RPMI8226 (cell line): ENCODE data around the gene DCLK1.

Experiments
- DNase-seq: peaks from one replicate; pipeline ENCODE4 v3.0.0-alpha.2; 2015

Gene DCLK1

DNA sequence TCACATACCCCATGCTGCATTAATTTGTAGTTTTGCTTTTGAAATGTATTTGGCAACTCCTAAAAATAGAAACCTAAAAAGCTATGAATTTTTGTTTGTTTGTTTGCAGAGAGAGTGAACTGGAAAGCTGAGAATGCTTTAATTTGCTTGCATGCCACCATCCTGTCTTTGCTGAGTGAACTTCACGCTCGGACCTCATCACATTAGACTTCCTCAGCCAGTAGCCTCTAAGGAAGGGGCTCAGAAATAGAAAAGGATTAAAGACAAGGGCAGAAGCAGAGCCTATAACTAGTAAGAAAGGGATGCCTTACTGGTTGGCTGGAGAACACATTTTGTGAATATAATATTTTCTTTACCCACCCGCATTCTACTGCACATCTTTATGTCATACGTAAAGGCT, 275.1 kb downstream of the DCLK1 start:
- no peak for DNase-seq

DNA sequence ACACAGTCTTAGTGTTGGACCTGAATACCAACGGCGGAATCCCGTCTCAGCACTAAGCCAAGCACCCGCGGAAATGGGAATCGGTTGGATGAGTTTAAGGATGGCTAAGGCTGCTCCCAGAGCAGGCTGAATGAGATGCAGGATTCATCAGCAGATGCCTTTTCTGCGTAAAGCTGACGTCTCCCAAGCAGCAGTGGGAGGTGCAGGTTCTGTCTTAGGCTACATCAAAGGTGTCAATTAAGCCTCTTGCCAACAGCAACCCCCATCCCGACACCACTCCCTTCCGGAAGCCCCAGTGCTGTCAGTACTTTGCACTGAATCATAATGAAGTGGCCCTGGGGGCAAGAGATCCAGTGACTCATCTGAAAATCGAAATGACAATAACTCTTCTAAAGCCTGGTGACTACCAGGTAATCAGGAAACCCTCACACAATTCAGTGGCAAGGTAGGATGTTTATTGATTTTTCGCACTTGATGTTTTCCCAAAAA, 275.6 kb downstream of the DCLK1 start:
- DNase-seq = no peak

DNA sequence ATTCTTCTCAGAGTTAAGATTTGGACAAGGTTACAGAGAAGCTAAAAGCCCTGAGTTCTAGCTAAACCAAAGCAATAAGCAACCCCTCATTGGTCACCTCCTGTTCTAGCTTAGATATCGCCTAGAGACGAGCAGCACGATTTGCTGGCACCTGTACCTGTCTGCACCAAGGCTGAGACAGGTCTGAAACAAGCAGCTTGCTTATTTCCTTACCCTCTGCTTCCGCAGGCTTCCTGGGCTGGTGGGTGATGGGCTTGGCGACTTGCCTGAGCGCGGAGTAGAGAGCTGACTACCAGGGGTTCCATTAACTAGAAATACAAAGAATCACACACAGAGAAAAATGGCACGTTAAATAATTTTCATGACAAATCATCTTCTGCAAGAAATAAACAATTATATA, 276.9 kb downstream of the DCLK1 start:
- no peak for DNase-seq

DNA sequence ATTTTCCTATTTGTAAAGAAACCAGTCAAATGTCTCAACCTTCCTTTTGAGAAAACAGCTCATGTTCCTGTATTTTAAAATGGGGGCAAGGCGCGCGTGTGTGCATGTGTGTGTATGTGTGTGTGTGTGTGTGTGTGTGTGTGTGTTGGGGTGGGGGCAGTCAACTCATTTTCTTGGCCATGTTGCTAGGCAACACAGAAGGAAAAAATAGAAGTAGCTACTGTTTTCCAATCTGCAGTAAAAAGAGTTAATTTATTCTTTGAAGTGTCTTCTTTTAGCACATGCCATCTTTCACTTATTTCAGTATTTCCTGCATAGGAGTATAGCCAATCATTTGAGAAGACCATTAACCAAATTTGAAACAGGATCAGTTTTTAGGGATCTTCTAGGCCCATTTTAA, 279.3 kb downstream of the DCLK1 start:
- DNase-seq = no peak

DNA sequence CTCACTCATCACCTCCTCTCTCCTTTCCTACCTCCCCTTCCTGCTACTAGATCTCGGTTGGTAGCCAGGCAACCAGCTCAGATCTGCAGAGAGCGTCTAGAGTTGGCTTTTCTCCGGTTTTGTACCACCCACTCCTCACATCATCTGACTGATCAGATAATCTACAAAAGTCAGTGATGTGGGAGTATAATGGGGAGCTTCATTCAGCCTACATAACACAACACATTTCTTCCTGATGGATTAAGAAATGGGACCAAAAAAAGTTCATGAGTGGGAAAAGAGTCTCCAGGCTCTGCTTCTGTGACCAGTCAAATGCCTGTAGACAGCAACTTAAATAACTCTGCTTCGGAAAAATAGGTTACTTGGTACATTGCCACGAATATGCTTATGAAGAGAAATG, 279.8 kb downstream of the DCLK1 start:
- DNase-seq = no peak

DNA sequence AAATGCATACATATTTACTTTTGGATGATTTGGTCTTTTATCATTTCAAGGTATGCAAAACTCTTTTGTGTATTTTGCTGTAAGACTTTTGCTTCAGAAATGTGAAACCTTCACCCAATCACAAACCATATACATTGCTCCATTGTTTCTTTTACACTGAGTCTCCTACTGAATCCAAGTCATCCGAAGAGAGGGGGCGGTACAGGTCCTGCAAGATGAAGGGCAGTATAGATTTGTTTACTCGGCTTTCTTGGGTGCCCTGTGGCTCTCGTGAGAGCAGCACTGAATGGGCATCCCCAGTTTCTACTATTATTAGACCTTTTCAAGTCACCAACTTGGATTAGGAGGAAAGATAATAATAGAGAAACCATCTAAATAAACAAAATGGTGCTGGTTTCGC, 280.6 kb downstream of the DCLK1 start:
- DNase-seq = no peak

DNA sequence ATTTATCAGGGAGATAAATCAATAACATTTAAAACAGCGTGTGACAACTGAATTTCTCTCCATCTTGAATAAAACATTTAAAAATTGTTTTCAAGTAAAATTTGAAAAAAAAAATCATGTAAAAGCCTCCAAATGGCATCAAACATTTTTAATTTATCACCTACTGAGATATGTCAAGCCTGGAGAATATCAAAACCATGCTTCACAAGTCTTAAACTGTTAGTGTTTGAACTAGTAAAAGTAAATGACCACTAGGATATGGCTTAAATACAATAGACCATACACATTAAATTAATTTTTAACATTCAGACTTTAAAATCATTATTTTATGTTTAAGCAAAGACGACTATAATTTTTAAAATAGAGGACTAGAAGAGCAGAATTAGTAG, 281.9 kb downstream of the DCLK1 start:
- no peak for DNase-seq

DNA sequence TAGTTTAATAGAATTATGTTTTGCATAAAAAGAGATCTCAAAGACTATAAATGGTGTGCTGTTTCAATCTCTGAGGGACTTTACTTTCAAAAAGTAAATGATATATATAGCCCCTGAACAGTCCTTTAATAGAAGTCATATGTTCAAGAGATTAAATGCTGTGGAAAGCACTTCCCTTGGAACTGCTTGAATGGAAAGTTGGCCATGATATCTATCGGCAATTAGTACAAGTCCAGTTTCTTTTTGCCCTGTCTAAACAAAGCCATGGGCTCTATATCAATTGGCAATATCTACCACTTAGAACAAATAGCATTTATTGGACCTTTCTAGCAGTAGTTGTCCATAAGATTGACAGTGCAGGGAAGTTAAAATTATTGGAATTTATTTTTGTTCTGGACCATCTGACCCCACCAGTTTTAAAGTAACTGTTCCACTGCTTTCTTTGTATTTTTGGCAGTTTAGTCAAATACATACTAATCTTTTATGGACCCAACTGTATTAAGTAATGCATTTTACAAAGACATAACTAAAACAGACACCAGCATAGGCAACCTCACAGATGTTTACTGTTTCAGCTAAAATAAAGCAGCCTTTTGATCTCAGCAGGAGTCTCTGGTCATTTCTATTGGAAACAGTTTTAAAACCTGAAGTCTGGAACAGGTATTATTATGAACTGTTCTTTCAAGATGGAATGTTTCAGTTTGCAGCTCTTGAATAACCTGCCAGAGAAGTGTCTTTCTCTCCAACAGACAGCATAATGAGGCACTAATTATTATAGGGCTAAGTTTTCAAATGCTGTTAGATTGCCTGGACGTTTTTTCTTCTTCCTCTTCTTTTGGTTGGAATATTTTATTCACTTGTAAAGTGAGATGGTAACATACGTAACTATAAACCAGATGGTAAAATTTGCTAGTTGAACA, 282.6 kb downstream of the DCLK1 start:
- no peak for DNase-seq

DNA sequence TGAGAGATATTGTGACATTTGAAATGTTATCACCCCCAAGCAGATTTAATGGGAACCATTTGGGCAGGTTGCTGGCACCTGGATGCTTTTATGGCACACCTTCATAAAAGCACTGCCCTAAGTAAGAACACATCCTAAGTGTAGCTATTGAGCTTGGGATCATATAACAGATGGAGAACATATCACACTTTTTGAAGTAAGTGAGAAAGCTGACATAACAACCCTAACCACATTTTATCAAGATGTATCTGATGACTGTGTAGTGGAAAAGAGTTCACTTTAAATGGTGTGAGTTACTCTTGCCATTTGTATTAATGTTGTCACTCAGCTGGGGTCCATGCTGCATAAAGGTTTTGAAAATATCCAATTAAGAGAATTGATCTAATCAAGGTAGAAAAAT, 287.9 kb downstream of the DCLK1 start:
- no peak for DNase-seq

DNA sequence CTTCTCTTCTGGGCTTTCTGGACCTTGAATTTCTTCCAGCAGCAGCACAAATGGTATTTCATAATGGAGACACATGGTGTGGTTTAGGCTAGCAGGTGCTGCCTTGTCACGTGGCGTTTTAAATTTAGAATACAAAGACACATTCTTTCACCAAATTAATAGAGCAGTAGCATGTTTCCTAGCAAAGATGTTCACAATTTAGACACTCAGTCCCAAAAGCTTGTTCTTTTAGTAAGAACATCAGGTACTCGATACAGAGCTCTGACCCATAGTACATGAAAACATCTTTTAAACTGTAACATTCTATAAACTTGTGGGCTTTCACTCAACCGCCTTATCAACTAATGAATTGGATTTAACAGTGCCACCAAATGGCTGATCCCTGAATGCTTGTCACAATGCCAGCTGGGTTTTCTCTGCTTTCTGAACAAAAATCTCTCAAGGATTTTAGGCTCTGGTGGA, 290.1 kb downstream of the DCLK1 start:
- no peak for DNase-seq

DNA sequence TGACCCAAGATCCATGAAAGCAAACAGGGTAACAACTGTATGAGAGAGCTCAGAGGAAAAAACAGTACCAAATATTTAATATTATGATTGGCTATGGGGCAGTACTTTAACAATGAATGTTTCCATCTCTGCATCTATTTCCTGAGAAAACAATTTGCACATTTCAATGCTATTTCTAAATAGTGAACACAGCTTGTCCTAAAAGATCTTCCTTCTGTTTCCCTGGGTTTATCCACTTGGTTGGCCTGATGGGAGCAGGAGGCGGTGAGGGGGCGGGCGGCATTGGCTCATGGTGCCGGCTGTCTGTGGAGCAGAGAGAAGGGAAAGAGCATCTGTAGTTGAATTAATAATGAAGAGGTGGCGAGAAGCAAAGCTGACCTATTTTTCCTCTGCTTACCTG, 291.4 kb downstream of the DCLK1 start:
- DNase-seq = no peak

DNA sequence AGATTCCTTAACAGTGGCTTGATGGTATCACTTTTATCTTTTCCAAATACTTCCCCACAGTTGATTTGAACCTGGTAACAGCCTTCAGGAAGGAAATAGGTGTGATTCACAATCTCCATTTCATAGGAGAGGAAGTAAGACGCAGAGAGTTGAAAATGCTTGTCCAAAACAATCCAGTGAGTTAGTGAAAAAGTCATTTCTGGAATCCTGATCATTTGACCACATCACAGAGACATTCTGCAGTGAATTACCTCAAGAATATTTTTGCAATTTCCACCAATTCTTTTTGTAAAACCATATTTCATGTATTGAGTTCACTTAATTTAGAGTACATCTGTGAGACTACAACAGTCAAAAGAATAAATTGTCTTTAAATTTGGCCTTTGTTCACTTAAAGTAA, 292.8 kb downstream of the DCLK1 start:
- no peak for DNase-seq

DNA sequence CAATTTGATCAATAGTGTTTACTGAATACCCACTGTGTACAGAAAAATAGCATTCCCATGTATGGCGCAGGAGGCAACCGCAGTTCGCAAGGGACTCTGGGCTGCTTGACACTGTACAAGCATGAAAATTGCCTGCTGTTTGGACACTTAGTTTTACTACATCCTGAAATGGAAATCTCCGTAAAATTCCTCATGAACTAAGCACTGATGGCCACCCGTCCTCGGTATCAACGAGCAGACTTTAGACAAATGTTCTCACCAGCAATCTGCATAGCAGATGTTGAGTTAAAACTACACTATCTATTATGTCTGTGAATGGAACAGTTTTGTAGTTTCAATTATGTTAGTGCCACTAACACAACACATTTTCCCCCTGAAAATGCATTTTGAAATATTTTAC, 294.7 kb downstream of the DCLK1 start:
- no peak for DNase-seq

DNA sequence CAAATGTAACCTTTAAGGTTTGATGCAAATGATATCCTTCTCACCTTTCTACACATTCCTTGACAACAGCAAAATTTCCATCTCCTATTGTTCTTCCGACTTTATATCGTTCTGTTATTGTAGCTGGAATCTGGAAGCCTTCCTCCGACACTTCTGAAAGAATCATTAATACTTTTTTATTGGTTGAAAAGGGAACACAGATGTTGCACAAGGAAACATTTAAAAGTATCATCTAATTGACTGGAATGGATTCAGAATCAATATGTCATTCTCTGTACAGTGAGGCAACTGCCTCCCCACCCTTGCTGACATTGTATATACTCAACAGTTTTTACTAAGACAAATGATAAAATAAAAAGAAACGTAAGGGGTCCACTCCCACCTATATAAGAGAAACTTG, 295.2 kb downstream of the DCLK1 start:
- DNase-seq = no peak

DNA sequence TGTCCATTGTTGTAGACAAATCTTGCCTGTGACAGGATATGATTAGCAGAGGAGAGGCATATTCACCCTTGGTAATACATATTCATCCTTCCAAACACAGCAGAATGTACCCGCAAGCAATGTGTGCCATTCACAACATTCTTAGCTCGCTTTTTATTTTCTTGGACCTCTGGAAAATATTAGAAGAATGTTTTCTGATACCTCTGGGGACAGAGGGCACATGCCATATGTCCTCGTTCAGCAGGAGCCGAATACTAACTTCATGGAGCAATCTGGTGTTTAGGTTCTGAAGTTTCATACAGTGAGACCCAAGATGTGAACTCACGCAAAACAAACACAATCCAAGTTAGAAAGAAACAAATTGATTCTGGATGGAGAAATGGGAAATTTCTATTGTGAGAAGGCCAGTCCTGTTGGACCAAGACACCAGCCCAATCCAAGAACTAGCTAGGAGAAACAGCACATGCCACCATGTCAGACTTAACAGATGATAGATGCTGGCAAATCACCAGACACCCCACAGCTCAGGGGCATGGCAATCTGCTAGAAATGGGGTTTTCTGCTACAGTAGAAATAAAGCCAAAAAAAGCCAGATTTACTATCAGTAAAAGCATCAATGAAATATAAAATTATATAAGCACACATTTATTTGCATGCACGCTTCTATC, 297.4 kb downstream of the DCLK1 start:
- DNase-seq = no peak

DNA sequence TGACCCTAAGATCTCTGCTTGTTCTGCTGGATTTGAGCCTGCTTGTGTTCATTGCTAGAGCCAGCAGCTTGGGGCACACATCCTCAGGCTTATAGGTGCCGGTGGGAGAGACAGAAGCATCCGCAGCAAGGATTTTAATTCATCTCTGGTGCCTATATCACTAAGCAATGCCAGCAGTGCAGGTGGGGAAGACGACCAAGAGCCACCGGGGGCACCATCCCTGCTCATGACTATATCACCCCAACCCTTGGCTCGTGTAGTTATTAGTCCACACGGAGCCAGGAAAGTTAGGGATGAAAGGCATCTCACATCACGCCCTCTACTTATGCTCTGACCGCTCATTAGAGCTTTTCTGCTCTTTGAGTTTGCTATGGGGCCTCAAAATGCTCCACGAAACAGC, 298.2 kb downstream of the DCLK1 start:
- DNase-seq = no peak

DNA sequence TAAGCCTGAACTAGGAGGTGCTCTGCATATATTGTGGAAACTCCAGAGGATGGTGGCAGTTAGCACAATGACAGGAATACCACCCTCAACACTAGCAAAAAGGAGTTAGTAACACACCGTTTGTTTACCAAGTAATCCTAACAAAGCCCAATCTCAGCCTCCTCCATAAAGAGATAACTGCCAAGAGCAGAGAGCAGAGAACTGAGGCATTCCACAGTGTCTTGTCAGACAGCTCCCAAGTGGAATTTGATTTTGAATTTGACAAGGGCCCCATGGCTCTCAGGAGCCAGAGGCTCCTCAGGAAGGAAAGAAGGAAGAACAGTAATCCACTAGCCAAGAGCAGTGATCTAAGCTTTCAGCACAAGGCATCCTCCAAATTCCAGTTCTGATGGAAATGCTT, 298.6 kb downstream of the DCLK1 start:
- DNase-seq = no peak

DNA sequence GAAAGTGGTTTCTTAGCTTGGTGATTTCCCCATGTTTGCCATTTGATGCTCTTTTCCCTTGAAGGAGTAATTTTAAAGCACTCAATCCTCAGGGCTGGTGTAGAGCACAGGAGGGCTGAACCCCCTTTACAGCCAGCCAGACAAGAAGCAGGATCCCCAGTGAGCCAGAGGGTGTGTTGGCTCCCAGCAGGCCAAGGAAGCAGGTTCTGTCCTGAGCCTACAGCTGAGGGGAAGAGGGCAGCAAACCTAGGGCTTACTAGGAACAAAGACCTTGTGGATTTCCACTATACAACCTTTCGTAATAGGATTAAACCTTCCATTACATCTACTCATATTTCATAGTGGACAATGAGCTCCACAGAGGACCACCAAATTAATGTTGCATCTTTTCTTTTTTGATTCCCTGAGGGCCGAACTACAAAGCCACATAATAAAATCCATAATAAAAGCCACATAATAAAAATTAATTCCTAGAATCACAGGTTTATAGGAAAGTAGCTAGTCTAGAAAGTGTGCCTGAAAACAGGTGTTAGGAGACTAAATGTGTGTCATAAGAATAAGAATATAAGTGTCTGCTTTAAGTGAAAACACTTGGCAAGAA, 300.2 kb downstream of the DCLK1 start:
- no peak for DNase-seq

DNA sequence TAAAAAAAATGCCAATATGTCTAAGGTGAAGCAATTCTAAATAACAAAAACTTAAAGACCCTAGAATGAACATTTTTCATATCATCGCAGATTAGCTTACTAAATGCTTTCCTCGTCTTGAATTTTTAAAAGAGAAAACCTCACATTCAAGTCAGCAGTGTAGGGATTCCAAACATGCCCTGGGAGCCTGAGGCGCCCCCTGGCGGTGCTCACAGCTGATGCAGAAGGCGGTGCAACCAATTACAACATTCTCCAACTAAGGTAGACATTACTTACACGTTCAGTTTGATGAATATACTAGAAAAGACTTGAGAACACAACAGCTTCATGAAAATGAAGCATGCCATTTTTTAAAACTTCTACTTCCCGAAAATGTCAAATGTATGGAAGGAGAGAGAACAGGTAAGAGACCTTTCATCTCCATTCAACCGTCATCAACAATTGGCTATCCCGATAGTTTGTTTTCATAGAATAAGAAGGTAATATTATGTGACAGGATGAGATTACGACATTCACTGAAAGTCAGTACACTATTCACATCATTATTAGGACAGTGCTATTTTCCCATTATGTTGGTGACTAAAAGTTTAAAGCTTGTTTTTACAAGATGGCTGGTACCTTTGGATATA, 304.4 kb downstream of the DCLK1 start:
- DNase-seq = peak; percentile 3

DNA sequence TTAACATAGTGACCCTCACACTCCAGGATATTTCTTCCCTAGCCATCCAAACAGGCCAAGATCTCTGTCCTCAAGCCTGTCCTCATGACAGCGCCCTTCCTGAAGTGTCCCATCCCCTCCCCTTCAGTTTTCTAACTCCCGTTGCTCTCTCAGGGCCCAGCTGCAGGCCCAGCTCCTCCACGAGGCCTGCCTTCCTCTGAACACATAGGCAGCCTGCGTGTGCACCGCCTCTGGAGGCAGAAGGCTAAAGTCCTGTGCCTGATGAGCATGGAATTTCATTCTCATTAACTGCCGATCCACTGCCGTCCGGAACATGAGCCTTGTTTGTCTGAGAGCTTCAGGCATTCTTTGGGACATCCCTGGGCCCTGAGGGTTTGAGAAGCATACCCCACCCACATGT, 306.4 kb downstream of the DCLK1 start:
- DNase-seq = no peak

DNA sequence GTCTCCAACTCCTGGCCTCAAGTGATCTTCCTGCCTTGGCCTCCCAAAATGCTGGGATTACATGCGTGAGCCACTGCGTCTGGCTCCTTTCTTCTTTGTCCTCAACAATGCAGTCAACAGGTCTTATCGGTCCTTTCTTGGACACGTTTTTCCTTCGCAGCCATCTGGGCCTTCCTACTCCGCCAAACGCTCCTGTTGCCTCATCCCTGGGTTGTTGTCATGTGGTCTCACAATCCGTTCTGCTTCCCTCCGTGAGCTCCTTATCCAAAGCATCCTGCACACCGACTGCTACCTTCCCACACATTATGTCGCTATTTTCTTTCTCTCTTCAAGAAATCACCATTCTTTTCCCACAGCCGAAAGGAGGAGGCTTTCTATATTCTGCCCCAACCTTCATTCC, 306.8 kb downstream of the DCLK1 start:
- DNase-seq = no peak

DNA sequence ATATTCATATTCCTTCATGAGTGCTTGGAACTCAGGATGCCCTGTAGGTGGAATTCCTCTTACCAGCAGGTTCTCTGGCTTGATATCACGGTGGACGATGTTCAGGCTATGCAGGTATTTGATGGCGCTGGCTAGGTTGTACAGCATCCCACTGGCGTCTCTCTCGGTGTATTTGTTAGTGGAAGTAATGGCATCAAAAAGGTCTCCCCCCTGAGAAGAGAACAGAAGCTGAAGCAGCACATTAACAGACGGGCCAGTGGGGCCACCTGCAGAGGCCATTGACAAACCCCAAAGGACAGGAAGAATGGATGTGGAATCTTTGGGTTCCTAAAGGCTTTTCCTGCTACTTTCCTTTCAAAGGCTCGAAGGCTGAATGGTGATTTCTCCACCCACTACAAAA, 308.5 kb downstream of the DCLK1 start:
- no peak for DNase-seq

DNA sequence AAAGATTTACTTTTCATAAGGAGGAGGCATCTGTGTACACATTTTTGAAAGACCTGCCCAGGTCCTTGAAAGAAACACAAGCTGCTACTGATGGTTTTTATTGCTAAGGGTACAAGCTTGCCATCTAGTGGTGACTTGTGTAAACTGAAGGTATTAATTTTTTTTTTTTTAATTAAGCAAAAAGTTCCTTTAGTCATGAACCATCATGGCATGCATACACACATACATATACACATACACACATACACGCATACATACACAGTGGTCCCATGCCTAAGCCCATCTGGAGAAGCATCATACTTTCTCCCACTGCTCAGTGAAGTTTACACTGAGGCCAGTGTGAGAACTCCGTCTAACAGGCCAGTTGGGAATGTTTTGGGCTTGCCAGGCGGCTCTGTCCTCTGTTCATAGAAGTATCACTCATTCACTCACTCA, 312.5 kb downstream of the DCLK1 start:
- peak; percentile 3 for DNase-seq
